ENCODE data around the gene WWOX. TPM values are rescaled to one million over a fixed set of nuclear protein-coding genes. Genes with fewer than 3 reads are reported as not detected.

The WWOX gene
- total and polyA plus RNA-seq, 2 of the 13 experiments (the other 11 are each of a cell fraction or from before 2014, with no cell fraction given): 9.1 to 37.4 TPM

DNA sequence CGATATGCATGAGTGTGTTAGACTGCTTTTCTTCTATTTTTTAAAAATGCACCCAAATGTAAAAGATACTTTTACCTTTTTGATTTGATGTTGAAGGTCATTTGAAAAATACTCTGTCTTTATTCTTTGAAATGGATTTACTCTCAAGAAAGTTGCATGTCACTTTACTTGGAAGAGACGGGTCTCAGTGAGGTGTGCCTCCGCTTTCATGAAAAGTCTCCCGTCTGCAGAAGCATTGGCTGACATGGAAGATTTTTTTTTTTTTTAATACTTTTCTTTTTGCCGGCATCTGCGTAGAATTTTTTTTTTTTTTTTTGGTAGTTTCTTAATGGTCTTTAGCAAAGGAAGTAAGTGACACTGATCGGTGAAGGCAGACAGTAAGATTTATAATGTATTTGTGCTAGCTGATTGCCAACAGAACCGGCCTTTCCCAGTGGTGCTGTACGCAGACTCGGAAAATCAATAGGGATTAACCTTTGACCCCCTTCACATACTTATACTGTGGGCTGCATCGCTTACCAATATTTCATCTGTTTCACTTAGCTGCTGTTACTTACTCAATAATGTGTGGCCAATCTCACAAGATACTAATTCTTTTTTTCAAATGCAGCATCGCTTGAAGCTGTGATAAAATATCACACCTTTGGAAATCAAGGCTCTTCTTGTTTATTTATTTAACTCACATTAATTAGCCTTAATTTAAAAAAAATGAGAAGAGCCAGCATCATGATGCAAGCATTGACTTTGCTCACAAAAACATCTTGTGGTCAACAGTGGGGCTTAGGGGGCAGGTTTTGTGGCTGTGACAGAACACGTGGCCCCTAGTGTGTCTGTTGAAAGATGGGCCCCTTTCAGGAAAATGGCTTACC lies 383.9 kb downstream of the WWOX start (continued):
- TF ChIP-seq REPIN1 (CRISPR knock-in tag; IDR thresholded peaks at IDR 0.05; ENCODE audit: borderline replicate concordance, low read depth) (no peak), ISX (CRISPR knock-in tag; conservative IDR thresholded peaks at IDR 0.05) (no peak), ZNF724P (CRISPR knock-in tag; IDR thresholded peaks at IDR 0.05; ENCODE audit: borderline replicate concordance) (peak; percentile 61; the same call in 1 of the 2 replicates), ZNF83 (CRISPR knock-in tag; IDR thresholded peaks at IDR 0.05; ENCODE audit: borderline replicate concordance) (no peak), KDM5B (CRISPR knock-in tag; IDR thresholded peaks at IDR 0.05; ENCODE audit: borderline replicate concordance) (no peak), SP4 (CRISPR knock-in tag; IDR thresholded peaks at IDR 0.05) (no peak), SPEN (CRISPR knock-in tag; IDR thresholded peaks at IDR 0.05; ENCODE audit: low read depth) (peak; percentile 48; the same call in 1 of the 2 replicates), ZNF780A (CRISPR knock-in tag; IDR thresholded peaks at IDR 0.05) (no peak), ZFP82 (CRISPR knock-in tag; IDR thresholded peaks at IDR 0.05; ENCODE audit: borderline replicate concordance) (no peak), NCOA5 (CRISPR knock-in tag; IDR thresholded peaks at IDR 0.05) (no peak), YY1 (IDR thresholded peaks at IDR 0.05; ENCODE audit: insufficient read depth, insufficient replicate concordance, low read depth, low read length) (no peak), MYNN (CRISPR knock-in tag; IDR thresholded peaks at IDR 0.05; ENCODE audit: low read depth) (no peak), PHF21A (CRISPR knock-in tag; IDR thresholded peaks at IDR 0.05) (peak; percentile 82; the same call in 1 of the 2 replicates), ZBTB7B (CRISPR knock-in tag; IDR thresholded peaks at IDR 0.05) (peak; percentile 79), SYNCRIP (IDR thresholded peaks at IDR 0.05; ENCODE audit: insufficient read depth, low read depth, low read length) (no peak), TOPORS (CRISPR knock-in tag; IDR thresholded peaks at IDR 0.05) (no peak), RFX3 (CRISPR knock-in tag; IDR thresholded peaks at IDR 0.05) (no peak), RAD21 (CRISPR knock-in tag; IDR thresholded peaks at IDR 0.05) (no peak)
- TF ChIP-seq, protein P1, sequence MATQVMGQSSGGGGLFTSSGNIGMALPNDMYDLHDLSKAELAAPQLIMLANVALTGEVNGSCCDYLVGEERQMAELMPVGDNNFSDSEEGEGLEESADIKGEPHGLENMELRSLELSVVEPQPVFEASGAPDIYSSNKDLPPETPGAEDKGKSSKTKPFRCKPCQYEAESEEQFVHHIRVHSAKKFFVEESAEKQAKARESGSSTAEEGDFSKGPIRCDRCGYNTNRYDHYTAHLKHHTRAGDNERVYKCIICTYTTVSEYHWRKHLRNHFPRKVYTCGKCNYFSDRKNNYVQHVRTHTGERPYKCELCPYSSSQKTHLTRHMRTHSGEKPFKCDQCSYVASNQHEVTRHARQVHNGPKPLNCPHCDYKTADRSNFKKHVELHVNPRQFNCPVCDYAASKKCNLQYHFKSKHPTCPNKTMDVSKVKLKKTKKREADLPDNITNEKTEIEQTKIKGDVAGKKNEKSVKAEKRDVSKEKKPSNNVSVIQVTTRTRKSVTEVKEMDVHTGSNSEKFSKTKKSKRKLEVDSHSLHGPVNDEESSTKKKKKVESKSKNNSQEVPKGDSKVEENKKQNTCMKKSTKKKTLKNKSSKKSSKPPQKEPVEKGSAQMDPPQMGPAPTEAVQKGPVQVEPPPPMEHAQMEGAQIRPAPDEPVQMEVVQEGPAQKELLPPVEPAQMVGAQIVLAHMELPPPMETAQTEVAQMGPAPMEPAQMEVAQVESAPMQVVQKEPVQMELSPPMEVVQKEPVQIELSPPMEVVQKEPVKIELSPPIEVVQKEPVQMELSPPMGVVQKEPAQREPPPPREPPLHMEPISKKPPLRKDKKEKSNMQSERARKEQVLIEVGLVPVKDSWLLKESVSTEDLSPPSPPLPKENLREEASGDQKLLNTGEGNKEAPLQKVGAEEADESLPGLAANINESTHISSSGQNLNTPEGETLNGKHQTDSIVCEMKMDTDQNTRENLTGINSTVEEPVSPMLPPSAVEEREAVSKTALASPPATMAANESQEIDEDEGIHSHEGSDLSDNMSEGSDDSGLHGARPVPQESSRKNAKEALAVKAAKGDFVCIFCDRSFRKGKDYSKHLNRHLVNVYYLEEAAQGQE (IDR thresholded peaks at IDR 0.05; ENCODE audit: borderline replicate concordance in 1 of 2, low read depth in 1 of 2, low read length in 2 of 2): 0 out of 4 replicates have a peak, but pooled peaks of 1 of the 2 experiments have one; percentile 29
- TF ChIP-seq, protein P2, sequence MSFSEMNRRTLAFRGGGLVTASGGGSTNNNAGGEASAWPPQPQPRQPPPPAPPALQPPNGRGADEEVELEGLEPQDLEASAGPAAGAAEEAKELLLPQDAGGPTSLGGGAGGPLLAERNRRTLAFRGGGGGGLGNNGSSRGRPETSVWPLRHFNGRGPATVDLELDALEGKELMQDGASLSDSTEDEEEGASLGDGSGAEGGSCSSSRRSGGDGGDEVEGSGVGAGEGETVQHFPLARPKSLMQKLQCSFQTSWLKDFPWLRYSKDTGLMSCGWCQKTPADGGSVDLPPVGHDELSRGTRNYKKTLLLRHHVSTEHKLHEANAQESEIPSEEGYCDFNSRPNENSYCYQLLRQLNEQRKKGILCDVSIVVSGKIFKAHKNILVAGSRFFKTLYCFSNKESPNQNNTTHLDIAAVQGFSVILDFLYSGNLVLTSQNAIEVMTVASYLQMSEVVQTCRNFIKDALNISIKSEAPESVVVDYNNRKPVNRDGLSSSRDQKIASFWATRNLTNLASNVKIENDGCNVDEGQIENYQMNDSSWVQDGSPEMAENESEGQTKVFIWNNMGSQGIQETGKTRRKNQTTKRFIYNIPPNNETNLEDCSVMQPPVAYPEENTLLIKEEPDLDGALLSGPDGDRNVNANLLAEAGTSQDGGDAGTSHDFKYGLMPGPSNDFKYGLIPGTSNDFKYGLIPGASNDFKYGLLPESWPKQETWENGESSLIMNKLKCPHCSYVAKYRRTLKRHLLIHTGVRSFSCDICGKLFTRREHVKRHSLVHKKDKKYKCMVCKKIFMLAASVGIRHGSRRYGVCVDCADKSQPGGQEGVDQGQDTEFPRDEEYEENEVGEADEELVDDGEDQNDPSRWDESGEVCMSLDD (CRISPR knock-in tag; IDR thresholded peaks at IDR 0.05; ENCODE audit: borderline replicate concordance): no peak
- TF ChIP-seq, protein P3, sequence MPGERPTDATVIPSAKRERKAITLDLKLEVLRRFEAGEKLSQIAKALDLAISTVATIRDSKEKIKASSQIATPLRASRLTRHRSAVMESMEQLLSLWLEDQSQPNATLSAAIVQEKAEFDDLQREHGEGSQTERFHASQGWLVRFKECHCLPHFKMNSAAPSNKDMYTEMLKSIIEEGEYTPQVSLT (CRISPR knock-in tag; IDR thresholded peaks at IDR 0.05; ENCODE audit: borderline replicate concordance, low read depth): no peak
- TF ChIP-seq, protein P4, sequence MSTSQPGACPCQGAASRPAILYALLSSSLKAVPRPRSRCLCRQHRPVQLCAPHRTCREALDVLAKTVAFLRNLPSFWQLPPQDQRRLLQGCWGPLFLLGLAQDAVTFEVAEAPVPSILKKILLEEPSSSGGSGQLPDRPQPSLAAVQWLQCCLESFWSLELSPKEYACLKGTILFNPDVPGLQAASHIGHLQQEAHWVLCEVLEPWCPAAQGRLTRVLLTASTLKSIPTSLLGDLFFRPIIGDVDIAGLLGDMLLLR (CRISPR knock-in tag; IDR thresholded peaks at IDR 0.05): no peak
